HG02870 (cell line): ENCODE measurements around the gene ANXA9.
A peak's percentile ranks its signal among the peaks of the same experiment; 100 is the strongest.

Experiments used
- ATAC-seq: cut with Tn5 transposase; IDR thresholded peaks from one replicate; pipeline ENCODE4 v1.9.1; 2021; ENCODE audit warnings: mild to moderate bottlenecking, moderate library complexity; ENCODE audit not compliant: unreplicated experiment

Gene ANXA9

GRCh38 chr1:150973836-150974579 lies 8.1 kb upstream of the ANXA9 start:
- peak; percentile 39 for ATAC-seq

DNA sequence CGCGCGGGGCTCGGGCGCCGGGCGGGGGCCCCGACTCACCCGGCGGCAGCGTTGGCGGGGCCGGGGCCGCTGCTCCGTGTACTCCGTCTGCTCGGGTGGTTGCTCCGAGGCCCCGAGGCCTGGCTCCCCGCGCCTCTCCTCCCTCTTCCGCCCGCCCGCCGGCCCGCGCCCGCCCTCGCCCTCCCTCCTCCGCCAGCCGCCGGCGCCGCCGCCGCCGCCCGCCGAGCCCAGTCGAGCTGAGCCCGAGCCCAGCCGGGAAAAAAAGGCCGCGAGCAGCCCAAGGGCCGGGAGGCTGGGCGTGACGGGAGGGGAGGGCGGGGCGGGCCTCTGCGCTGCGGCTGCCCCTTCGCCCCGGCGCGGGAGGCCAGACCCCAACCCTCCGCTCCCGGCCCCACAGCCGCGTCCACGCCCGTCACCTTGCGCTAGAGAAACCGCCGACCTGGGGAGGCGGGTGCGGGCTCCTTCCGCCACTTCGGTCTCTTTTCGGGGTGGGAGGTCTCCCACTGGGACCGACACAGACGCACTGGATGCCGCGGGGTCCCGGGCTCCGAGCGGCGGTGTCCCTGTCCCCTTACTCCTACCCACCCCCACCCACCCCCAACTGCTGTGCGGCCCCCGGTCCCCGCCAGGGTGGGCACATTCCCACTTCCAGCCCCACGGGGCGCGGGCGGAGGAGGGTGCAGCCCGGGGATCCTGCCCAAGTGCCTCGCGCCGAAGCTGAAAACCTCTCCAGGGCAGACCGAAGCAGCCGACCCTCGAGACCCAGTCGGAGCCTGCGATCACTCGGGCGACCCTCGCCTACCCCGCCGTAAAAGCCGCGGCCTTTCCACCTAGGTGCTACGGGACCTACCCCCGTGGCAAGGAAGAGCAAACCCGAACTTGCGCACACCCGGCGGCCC lies 7.3 kb upstream of the ANXA9 start, which contains the start of gene CERS2:
Gene CERS2, minus strand, starts transcription at position 256 of the 899 bp plus-strand sequence. CDS start 5,745 bp downstream, outside the sequence.
- ATAC-seq = peak; percentile 52

GRCh38 chr1:150976401-150976821 lies 5.7 kb upstream of the ANXA9 start:
- ATAC-seq = no peak

GRCh38 chr1:150976879-150977694 lies 5.0 kb upstream of the ANXA9 start:
- no peak for ATAC-seq

DNA sequence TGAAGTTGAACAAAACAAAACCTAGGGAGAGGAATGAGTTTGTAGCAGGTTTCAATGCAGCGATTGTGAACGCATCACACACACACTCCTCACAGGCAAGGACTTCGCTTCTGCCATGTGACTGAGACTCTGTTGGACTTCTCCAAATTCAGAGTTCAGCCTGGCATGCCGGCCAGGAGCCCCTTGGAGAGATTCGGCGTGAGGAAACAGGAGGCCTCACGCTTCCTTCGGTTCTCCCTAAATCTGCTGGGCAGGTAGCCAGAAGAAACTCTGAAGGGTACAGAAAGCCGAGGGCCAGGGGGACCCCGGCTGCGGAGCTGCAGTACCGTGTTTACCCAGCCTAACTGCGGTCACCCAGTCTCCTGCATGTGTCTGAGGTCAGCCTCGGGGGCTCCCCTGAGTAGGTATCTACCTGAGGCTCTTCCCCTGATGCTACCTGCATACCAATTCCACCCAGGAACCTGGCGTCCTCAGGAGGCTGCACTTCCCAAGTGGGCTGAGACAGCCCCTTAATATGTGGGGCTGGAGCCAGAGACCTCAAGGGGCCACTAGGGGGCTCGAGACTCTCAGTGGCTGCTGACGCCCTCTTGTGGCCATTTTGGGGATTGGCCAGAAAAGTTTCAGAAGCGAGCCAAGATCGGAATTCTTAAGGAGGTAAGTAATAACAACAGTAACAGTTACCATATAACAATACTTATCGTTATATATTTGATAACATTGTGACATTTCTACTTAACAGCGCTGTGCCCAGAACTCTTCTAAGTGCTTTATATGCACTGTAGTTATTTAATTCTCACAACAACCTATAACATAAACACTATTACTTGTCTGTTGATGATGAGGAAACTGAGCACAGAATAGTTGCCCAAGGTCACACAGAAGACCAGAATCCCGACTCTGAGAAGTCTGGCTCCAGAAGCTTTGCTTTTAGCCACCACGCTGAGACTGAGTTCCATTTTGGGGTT lies 2.7 kb upstream of the ANXA9 start:
- peak; percentile 46 for ATAC-seq

GRCh38 chr1:150981177-150981804 lies 801 bp upstream of the ANXA9 start:
- no peak for ATAC-seq

DNA sequence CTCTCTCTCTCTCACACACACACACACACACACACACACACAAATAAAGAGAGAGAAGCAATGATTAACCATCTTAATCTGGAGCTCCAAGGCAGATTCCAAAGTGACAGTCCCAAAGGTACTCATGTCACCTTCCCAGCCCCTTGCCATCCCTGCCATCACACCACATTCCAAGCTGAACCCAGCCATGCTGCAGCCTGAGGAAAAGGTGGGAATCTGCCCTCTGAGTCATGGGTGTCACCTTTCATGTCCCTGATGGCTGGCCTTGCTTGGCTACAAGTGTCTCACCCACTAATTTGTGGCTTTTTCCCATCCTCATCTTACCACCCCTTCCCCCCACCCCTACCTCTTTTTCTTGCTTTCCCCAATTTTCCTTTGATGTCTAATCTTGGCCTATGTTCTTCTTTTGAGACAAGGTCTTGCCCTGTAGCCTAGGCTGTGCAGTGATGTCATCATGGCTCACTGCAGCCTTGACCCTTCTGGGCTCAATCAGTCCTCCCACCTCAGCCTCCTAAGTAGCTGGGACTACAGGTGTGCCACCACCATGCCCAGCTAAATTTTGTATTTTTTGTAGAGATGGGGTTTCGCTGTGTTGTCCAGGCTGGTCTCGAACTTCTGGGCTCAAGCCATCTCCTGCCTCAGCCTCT lies 3.2 kb downstream of the ANXA9 start:
- no peak for ATAC-seq

DNA sequence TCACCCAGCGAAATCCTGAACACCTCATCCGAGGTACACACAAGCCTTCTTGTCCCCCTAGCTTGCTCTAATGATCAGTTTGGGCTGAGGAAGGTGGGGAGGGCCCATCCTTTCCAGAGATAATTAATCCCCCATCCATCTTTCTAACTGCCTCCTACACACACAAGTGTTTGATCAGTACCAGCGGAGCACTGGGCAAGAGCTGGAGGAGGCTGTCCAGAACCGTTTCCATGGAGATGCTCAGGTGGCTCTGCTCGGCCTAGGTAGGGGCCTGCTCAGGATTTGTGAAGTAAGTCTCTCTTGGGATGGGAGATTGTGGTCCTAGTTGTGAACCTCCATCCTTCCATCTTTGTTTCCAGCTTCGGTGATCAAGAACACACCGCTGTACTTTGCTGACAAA lies 5.8 kb downstream of the ANXA9 start:
- no peak for ATAC-seq

- no peak for ATAC-seq
Observed at GRCh38 chr1:150992626-150993025, 10.5 kb downstream of the ANXA9 start.

DNA sequence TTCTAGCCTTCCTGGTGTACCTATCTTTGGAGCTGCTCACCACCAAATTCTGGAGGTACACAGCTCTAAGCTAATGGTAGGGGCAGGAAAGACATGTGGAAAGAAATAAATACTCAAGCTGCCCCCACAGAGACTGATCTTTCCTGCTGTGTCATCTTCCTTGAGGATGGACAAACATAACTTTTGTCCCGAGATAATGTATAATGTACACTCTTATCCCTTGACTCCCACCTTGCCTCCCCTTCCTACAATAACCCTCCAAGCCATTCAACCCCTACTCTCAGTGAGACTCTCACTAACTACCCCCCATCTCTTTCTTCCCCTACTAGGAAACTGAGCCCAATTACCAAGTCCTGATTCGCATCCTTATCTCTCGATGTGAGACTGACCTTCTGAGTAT lies 12.2 kb downstream of the ANXA9 start:
- no peak for ATAC-seq

DNA sequence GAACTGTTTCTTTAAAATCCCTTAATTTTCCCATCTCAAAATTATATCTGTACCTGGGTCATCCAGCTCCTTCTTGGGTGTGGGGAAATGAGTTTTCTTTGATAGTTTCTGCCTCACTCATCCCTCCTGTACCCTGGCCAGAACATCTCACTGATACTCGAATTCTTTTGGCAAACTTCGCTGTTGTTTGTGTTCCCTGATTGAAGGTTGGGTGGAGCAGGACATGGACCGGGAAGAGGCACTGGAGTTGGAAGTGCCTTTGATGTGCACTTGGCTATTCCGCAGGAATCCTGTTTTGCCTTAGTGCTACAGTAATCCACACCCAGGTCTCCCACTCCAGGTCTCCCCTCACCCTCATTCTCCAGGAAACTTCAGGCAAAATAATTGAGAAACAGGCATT lies 13.4 kb downstream of the ANXA9 start:
- no peak for ATAC-seq

- ATAC-seq = no peak
Observed at GRCh38 chr1:150995896-150996295, 13.8 kb downstream of the ANXA9 start.

DNA sequence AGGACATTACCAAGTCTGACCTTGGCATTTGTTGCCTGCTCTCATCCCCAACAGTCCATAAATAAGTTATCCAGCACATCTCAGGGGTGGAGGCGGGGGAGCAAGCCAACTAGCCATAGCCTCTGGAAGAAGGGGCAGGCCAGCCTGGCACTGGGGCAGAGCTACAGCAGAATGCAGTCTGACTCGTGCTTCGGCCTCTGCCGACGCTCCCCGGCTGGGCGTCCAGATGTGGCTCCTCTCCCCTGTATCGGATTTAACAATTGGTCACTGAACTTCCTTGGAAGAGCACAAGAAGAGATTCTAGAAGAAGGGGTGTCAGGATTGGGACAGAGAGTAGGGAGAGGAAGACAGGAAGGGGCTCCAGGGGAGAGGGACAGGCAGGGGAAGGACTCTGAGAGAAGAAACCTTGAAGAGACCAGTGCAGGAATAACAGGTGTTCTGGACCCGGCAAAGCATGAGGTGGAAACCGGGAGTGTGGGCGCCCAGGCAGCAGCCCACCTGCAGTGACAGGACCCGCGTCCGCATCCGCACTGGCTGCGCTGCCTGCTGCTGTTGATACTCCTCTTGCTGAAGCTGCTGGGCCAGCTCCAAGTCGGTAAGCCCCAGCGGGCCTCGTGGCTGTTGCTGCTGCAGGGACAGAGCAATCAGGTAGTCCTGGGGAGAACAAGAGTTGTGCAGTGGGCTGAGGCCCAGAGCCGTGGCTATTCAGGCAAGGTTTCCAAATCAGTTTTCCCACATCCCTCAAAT lies 15.2 kb downstream of the ANXA9 start:
- ATAC-seq = no peak

DNA sequence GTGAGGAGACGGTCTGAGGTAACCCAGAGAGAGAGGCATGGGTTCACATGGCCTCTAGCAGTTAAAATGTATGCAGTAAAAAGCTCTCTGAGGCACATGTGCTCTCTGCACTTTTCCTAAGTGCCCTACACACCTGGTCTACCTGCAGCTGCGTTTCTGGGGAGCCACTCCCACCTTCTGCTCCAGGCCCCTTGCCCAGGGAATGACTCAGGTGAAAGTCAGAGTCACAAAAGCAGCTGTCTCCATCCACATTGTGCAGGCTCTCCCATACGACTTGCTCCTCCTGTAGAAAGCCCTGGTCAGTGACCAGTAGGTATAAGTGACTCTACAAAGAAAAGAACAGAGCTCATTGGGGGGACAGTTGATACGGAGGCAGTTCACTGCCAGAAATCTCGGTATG lies 15.9 kb downstream of the ANXA9 start:
- ATAC-seq = no peak

DNA sequence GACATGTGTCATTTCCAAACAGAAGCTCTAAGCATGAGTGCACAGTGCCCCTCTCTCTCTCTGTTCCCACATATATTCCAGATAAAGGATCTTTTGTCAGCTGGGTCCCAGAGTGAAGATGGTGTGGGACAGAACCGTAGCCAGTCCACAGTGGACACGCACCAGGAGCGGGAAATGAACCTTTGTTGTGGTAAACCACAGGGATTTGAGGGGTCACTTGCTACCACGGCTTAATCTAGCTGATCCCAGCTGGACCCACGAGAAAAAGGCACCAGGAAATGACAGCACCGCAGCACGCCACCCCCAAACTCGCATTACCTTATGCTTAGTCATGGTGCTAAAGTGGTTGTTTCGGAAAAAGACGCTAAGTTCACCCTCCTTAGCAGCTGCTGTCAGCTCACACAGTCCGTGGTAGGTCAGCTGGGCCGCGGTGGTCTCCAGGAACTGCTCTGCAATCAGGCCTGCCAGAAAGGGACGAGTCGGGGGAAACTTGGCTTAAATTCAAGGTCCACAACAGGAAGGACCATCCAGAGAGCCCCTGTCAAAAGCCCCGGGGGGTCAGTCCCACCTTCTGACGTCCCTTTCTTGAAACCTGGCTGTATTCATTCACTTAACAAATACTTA lies 17.1 kb downstream of the ANXA9 start:
- no peak for ATAC-seq

DNA sequence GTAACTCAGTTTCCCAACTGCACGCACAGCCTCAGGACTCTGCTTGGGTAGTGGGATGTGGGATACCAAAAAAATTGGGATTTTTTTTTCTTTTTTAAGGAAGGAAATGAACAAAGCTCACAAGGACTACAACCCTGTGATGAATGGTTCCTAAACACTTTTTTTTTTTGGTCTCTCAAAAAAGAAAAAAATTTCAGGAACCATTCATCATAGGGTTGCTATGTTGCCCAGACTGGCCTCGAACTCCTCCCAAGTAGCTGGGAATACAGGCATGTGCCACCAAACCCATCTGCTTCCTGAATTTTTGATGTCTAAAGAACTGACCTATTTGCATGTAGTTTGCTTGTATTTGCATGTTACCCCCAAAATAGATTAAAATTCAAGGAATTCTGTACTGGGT lies 17.8 kb downstream of the ANXA9 start:
- no peak for ATAC-seq

DNA sequence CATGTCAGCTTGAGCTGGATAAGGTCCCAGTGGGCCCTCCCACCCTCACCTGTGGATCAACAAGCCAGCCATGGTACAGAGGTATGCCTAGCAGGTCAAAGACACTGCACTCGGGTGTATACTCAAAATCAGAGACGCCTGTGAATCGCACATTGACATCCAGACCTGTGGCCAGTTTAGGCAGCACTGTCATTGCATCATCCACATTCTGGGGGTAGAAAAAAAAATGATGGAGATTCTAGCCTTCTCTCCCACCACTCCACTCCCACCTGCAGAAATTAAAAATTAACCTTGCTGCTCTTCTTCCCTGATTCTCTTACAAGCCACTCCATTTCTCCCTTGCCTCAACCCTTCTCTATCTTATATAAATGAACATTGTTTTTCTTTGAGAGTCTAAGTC lies 18.3 kb downstream of the ANXA9 start:
- ATAC-seq = no peak

GRCh38 chr1:151001602-151002001 lies 19.5 kb downstream of the ANXA9 start:
- no peak for ATAC-seq
